GM18858 (cell line): ENCODE data around the gene LRMDA.

Source experiments
- ATAC-seq: cut with Tn5 transposase; IDR thresholded peaks from one replicate; pipeline ENCODE4 v1.9.1; 2021; ENCODE audit not compliant: unreplicated experiment

The LRMDA gene

GRCh38 chr10:76088980-76089379 is 657.6 kb downstream of the LRMDA start:
- no peak for ATAC-seq

DNA sequence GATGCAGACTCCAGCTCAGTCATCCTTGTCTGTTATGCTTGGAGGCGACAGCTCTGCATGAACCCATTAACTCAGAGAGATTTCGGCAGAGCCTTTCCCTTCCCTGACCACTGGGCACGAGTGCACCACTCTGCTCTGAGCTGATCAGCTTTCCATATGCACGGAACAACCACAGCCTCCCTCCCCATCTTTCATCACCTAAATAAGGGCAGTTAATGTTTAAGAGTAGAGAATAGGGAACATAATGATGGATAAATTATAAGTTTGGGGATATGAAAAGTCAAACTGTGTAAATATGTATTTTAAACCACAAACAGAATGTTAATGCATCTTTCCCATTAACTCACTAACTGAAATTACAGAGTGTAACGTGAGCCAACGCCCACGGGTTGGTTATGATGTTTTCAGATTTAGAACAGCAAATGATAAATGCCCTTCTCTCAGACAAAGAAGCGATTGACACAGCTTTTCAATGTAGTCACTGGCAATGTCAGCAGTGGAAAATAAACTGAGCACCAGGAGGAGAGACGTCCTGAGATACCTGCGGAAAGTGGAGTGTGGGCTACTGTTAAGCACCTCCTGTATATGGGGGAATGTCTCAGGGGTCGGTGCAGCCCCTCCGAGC is 658.2 kb downstream of the LRMDA start:
- ATAC-seq: no peak

- no peak for ATAC-seq
Observed at GRCh38 chr10:76091926-76092325, 660.5 kb downstream of the LRMDA start.

DNA sequence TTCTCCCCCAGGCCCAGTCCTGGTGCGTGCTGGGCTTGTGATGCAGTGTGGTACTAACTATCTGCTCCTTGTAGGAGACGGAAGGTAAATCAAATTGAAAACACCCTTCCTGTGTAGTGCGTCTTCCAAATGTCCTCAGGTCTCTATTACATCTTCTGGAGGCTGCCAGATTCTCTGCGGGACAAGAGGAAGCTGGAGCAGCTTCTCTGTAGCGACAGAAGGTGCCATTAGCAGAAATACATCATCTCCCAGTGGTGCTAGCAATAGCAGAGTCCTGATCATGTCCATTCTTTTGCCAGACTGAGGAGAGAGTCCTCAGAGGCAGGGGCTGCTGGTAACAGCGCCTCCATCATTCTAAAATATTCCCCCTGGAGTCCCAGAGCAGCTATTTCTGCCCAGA is 675.2 kb downstream of the LRMDA start:
- ATAC-seq: no peak

DNA sequence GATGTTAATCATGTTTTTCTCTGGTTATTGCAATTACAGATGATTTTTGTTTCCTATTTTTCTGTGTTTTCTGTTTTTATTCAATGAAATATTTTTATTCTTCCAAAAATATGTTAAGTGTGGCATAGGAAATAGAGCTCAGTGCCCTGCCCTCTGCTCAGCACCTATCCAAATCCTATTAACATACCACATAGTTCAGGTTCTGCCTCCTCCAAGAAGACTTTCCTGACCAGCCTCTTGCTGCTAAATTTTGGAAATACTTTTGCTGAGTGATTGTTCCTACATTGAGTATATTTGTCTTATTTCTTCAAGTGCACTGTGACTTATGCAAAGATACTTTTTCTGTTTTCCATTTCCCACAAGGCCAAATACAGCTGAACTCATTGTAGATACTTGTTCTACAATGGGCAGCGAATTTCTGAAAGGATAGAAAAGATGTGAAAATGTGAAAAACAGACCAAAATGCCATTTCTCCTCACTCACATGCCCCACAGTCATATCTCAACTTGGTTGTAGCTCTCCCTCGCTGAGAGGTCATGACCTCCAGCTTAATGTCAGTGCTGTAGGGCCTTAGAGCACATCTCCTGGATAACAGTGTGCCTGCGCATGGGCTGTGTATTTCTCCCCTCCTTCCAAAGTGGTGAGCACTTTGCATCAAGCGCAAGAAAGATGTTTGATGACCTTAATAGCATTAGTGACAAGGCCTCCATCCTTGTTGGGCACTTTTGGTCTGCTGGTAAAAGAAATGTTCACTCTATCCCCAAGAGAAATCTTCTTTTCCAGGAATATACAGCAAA is 677.3 kb downstream of the LRMDA start:
- ATAC-seq: no peak

DNA sequence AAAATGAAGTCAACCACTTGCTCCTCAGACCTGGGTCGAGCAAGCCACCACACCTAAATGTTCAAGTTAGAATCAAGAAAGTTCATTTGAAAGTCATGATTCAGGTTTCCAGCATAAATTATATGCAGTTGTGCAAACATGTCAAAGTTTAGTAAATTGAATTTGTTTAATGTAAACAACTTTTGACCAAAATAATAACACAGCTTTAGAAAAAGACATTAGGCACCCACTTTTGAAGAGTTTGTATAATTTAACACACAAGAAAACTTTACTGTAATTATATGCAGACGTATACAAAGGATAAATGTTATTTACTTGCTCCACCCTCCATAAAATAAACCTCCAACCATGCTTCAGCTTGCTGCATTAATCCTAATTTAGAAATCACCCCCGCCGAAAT is 680.0 kb downstream of the LRMDA start:
- ATAC-seq: no peak

GRCh38 chr10:76111986-76112825 is 680.8 kb downstream of the LRMDA start:
- no peak for ATAC-seq

DNA sequence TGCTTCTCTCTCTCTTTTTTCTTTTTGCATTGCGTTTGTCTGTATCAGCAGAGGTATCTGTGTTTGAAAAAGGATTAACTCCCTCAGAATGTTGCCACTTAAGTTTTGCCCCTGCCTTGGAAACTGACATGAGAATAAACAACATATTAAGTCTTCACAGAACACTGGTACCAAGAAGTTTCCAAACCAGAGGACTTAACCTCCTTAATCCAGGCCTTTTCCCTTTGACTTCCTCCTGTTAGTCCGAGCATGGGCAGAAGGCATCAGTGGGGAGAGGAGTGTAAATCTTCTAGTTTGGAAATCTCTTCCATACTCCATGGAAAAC is 681.4 kb downstream of the LRMDA start:
- no peak for ATAC-seq

DNA sequence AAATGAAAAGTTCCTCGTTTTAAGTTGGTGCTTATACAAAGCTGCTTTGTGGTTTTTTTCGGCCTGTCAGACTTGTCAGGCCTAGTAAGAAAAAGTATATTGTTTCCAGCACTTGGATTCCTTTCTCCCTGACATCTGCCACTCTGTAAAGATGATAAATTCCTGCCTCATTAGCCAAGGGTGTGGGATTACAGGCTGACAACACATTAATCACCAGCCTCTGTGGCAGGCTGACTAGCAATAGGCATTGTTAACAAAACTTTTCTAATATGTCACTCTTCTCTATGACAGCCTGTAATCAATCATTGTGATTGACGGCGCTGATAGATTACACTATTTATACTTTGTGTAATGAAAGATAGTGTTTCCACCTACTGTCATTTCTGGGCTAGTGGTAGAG is 682.5 kb downstream of the LRMDA start:
- no peak for ATAC-seq

DNA sequence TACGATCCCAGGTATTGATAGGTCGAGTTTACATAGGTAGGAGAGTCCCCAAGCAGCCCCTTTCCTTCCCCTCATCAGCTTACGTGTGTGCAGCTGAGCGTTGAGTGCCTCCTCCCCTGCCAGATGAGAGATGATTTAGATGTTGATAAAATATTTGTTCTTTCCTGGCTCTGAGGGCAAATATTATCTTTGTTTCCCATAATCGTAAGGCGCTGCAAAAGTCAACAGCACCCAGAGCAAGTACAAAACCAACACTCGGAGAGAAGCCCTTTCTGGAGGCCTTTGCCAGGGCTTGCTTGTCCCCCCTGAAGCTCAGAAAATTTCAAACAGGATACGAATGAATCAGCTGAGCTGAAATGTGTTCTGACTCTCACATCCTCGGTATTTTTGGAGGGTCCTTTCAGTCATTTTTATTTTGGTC is 683.2 kb downstream of the LRMDA start:
- ATAC-seq: no peak

DNA sequence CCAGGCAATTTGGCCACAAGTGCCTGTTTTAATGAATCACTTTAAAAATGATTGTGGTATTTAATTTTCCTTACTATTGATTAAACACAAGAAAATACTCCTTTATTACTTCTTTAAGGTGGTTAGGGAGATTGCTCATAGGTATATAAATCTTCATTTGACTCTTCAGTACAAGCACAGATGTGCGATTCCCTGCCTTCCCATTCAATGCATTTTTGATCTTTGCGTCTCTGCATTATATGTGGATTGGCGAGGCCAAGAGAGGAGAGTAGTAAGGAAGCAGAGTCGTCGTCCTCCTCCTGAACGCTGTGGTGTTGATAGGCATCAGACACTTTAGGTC is 683.7 kb downstream of the LRMDA start:
- no peak for ATAC-seq

- no peak for ATAC-seq
Observed at GRCh38 chr10:76115471-76116155, 684.2 kb downstream of the LRMDA start.

DNA sequence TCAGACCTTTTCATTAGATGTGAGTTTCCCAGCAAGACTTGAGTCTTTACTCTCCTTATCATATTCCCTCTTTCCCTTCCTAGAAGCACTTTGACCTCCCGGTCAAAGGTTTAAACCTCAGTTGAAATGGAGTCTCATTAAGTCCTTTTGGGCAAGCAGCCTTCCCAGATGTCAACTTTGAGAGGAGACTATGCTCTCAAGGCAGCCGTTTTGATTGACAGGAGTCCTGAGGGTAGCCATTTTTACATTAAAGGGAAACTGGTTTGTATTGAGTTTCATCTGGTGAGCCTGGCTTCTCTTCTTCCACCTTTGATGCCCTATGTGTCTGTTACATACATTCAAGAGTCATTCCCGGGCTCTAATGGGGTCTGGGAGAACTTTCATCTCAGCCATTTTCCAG is 685.1 kb downstream of the LRMDA start:
- no peak for ATAC-seq

DNA sequence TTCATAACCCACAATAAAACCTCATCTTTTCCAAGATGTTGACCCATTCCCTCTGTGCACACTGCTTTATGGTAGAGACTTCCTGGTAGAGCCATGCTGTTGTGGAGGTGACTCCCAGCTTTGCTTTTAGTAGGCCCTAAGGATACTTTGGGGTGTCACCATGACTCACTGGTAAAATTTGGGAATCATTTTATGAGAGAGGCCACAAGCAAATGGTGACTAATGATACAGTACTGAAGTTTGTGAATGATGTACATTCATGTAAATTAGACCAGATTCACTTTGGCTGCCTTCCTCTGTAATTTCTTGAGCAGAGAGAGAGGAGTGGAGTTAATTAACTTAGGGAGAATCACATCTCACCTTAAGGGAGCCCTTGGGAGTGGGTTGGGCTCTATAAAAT is 686.5 kb downstream of the LRMDA start:
- no peak for ATAC-seq

GRCh38 chr10:76119036-76119435 is 687.6 kb downstream of the LRMDA start:
- ATAC-seq: no peak

DNA sequence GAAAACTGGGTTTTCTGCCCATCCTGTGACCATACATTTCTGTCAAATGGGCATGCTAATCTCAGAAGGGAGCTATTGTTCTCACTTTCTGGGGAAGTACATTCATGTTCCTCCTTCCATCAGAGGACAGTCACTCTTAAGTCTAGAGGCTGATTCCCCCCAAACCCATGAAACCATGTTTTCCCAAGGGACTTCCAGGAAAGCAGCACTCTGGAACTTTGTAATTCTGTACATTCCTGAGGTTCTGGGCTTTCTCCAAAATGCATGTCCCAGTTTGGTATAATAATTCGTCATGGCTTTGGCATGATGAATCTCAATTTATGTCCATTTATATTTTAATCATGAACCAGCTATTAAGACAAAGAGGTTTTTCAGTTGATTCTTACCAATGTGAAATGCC is 688.1 kb downstream of the LRMDA start:
- ATAC-seq: no peak

- ATAC-seq: no peak
Observed at GRCh38 chr10:76122056-76122455, 690.6 kb downstream of the LRMDA start.

DNA sequence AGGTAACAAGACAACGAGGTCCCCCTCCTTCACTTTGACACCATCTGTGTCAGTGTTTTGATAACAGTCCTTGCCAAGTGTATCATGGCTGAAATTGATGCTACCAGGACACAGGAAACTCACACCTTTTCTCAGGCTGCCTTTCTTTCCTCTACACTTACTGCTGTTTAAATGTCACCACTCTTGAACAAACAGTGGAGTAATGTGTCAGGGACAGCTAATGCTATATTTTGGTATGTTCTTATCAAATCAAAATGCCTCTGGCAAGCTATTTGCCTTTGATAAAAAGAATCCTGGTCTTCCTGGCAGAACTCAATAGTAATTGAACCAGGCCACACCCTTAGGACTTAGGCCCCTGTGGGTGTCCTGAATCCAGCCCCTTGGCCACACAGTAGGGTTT is 692.9 kb downstream of the LRMDA start:
- ATAC-seq: no peak

DNA sequence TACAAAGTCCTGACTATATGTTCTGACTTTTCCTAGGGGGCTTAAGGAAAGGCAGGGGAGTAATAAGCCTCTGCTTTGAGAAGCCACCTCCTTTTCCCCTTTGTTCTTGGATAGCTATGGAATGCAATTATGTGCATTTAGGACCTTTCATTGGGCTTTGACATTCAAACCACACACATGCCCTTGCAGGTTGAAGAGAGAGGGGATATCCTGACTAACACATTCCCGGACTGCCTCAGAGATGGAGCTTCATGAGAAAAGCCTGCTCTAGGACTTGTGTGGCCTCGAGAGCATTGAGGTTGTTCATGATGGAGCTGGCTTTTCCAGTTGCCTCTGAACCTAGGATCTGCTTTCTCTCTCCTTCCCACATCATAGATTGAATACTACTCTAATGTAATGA is 694.5 kb downstream of the LRMDA start:
- no peak for ATAC-seq

DNA sequence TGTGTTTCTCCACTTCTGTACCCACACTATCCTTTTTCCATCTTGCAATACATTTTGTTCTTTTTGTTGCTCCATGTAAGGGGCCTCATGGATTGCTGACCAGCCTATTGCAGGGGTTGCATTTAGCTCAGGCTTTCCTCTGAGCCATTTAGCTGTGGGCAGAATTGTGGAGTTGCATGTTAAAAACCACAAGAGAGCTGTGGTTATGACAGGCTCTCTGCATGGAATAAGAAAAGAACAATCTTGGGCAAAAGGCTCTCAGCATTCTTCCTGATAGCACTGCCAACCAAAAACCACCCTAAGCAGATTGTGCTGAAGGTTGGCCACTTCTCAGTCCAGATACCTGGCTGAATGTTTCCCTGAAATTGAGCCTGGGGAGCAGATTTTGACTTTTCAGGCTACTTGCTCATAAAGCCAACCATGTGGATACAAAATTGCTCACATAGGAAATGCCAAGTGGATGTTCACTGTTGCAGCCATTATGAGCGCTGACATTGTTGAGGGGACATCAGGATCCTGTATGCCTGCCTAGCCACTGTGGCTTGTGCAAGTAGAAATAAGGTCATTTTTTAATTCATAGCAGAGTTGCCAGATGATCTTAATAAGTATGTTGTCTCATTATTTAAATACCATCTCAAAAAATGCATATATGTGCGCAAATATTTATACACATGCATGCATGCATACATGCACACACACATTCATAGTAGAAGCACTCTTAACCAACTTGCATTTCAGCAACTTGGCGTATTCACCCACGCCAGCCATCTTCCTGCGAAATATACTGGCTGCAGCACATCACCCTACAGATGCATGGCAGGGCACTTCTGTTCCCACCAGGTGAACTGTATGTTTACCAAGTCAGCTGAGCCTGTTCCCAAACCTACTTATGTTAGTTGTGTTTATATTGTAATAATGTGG is 695.4 kb downstream of the LRMDA start:
- ATAC-seq: no peak
